Esophagus squamous epithelium (tissue), 5 donors: ENCODE measurements around the gene MED13L. TPM values are rescaled to one million over a fixed set of nuclear protein-coding genes. Genes with fewer than 3 reads are reported as not detected.
A peak's percentile ranks its signal among the peaks of the same experiment; 100 is the strongest.

Experiments used
- DNase-seq: peaks from one replicate; lab custom pipeline; 2025; lab: John Stamatoyannopoulos, UW
- H3K27ac ChIP-seq, 4 donors: fragments of 200-600 bp; sonication (generic); one replicate each; pipeline ENCODE4 v1.5.1; 2016 to 2019; ENCODE audit warnings: mild to moderate bottlenecking in 1 of 4
- H3K27me3 ChIP-seq, 4 donors: fragments of 200-600 bp; sonication (generic); 1 replicate in 3 of 4; 2 replicates in 1 of 4; pipeline versions ENCODE4 v1.5.1 to v1.6.0; 2017 to 2021; ENCODE audit warnings: antibody characterized with exemption in 1 of 4
- H3K36me3 ChIP-seq, 3 donors: fragments of 200-600 bp; sonication (generic); one replicate each; pipeline ENCODE4 v1.5.1; 2016 to 2019
- H3K4me1 ChIP-seq, 3 donors: fragments of 200-600 bp; sonication (generic); one replicate each; pipeline ENCODE4 v1.5.1; 2017 to 2019
- H3K4me3 ChIP-seq, 4 donors: fragments of 200-600 bp; sonication (generic); 1 replicate in 3 of 4; 2 replicates in 1 of 4; pipeline ENCODE4 v1.5.1; 2016 to 2019; ENCODE audit warnings: mild to moderate bottlenecking in 2 of 4, moderate library complexity in 1 of 4
- H3K9me3 ChIP-seq, 3 donors: fragments of 200-600 bp; sonication (generic); one replicate each; pipeline ENCODE4 v1.5.1; 2016 to 2019
- CTCF ChIP-seq, 6 experiments: fragments of 450-650 bp in 4 of 6; fragments of 200-600 bp in 2 of 6; sonication (generic) in 2 of 6; IDR thresholded peaks; one replicate each; pipeline ENCODE4 v1.5.1; 2016 to 2019; ENCODE audit warnings: antibody characterized with exemption in 6 of 6, mild to moderate bottlenecking in 4 of 6, moderate library complexity in 4 of 6
- POLR2A ChIP-seq, 4 donors: fragments of 450-650 bp; IDR thresholded peaks; one replicate each; pipeline ENCODE4 v1.6.1; 2017; ENCODE audit warnings: antibody characterized with exemption in 4 of 4, mild to moderate bottlenecking in 4 of 4, moderate library complexity in 3 of 4
- WGBS, 2 donors: methylation state at CpG; one replicate each; pipeline ENCODE4 v1.1.5; 2018; 5-methylcytosine and 5-hydroxymethylcytosine counted together
- intact Hi-C: fragments of 100-400 bp; cut with DNase I; formaldehyde crosslinking; loops from one replicate; pipeline ENCODE4 v1.15.0; 2022
- total RNA-seq, 4 donors: library from RNA; depleted of rRNA; stranded (reverse); fragments of >200 nt; gene quantifications; one replicate each; pipeline ENCODE4 v1.1.0, GENCODE V29; 2016
- donor health status: DM: yes; HTN: yes; CAD: no.

Gene MED13L
- total RNA-seq, 4 donors from 2014 or later: 52.2 to 137 (median 62.1) TPM

- no peak overlapping the region for H3K27ac ChIP-seq
- 86 to 100% methylated on average over 6 of the region's 6 CpGs for WGBS, 2 donors
- no peaks in the 10 kb centered on the region for H3K9me3 ChIP-seq
- H3K4me1 ChIP-seq: peaks cover 18 to 43% (median 27%) of the 10 kb centered on the region in 3 donors
- H3K36me3 ChIP-seq: no peaks in the 10 kb centered on the region
- H3K27me3 ChIP-seq: no peaks in the 10 kb centered on the region
- no peak for DNase-seq
- intact Hi-C loops: no loop called here
- H3K4me3 ChIP-seq: no peak overlapping the region
- no peak for TF ChIP-seq POLR2A (IDR thresholded peaks at IDR 0.05)
- no peak for TF ChIP-seq CTCF (IDR thresholded peaks at IDR 0.05)
These were observed 44.4 kb upstream of the MED13L start for GRCh38 chr12:116321913-116322312.

- Histone ChIP-seq H3K9me3 (no peaks in the 10 kb centered on the region), H3K4me3 (no peak overlapping the region), H3K4me1 (peaks cover 18 to 43% (median 27%) of the 10 kb centered on the region in 3 donors), H3K27ac (peak overlapping the region; percentile 67 to 92 (median 83)), H3K36me3 (no peaks in the 10 kb centered on the region), H3K27me3 (no peaks in the 10 kb centered on the region)
- intact Hi-C loops: no loop called here
- no peak for DNase-seq
- TF ChIP-seq CTCF (IDR thresholded peaks at IDR 0.05): no peak
- TF ChIP-seq POLR2A (IDR thresholded peaks at IDR 0.05): no peak
- 11 to 13% methylated on average over 1 to 2 of the region's 2 CpGs for WGBS, 2 donors
These were observed 43.3 kb upstream of the MED13L start for GRCh38 chr12:116320791-116321217.

- Histone ChIP-seq H3K27me3 (no peaks in the 10 kb centered on the region), H3K36me3 (no peaks in the 10 kb centered on the region), H3K27ac (peak overlapping the region; percentile 67 to 92 (median 83)), H3K4me3 (peak overlapping the region in 2 of 4 donors; percentile 5 to 42), H3K9me3 (no peaks in the 10 kb centered on the region), H3K4me1 (peaks cover 18 to 43% (median 27%) of the 10 kb centered on the region in 3 donors)
- intact Hi-C loops: no loop called here
- 5 to 14% methylated on average over 16 of the region's 16 CpGs for WGBS, 2 donors
- no peak for DNase-seq
- no peak for TF ChIP-seq CTCF (IDR thresholded peaks at IDR 0.05)
- TF ChIP-seq POLR2A (IDR thresholded peaks at IDR 0.05): no peak
These were observed 42.6 kb upstream of the MED13L start for GRCh38 chr12:116319898-116320621.

- peak overlapping the region; percentile 67 to 92 (median 83) for H3K27ac ChIP-seq
- no peak for DNase-seq
- H3K9me3 ChIP-seq: no peaks in the 10 kb centered on the region
- H3K27me3 ChIP-seq: no peaks in the 10 kb centered on the region
- 17 to 36% methylated on average over 14 of the region's 14 CpGs for WGBS, 2 donors
- peaks cover 18 to 43% (median 27%) of the 10 kb centered on the region in 3 donors for H3K4me1 ChIP-seq
- TF ChIP-seq CTCF (IDR thresholded peaks at IDR 0.05) (no peak), POLR2A (IDR thresholded peaks at IDR 0.05) (no peak)
- H3K36me3 ChIP-seq: no peaks in the 10 kb centered on the region
- intact Hi-C loops: no loop called here
- H3K4me3 ChIP-seq: peak overlapping the region in 3 of 4 donors; percentile 5 to 42 (median 21)
These were observed 41.9 kb upstream of the MED13L start for GRCh38 chr12:116319233-116319897.
